WTC11 (cell line): Measurements from ENCODE around the gene NNT. TPM values are rescaled to one million over a fixed set of nuclear protein-coding genes. Genes with fewer than 3 reads are reported as not detected.

Source experiments
- ATAC-seq: fragments of 200-7000 bp; cut with Tn5 transposase; 2 replicates; pipeline ENCODE4 v1.10.0; 2021; ENCODE audit warnings: mild to moderate bottlenecking, moderate library complexity
- CTCF ChIA-PET: fragments of 300-600 bp; sonication (Branson Sonifier 250); formaldehyde crosslinking; loops from one replicate; lab custom pipeline; 2021; ENCODE audit warnings: antibody characterized with exemption; lab: Charles Lee
- POLR2A ChIA-PET: fragments of 350-600 bp; sonication (Branson Sonifier 250); formaldehyde crosslinking; loops from one replicate; lab custom pipeline; 2021; ENCODE audit warnings: antibody characterized with exemption; lab: Charles Lee
- DNase-seq: peaks from one replicate; pipeline ENCODE4 v3.0.0; 2021; ENCODE audit warnings: low spot score
- H3K27ac Mint-ChIP-seq: 2 replicates; pipeline ENCODE4 v1.8.0; 2021; ENCODE audit warnings: mixed read lengths
- H3K27me3 Mint-ChIP-seq: 2 replicates; pipeline ENCODE4 v1.8.0; 2021; ENCODE audit warnings: low read depth, mild to moderate bottlenecking, moderate library complexity, mixed read lengths
- H3K36me3 Mint-ChIP-seq: 2 replicates; pipeline ENCODE4 v1.8.0; 2021; ENCODE audit warnings: mixed read lengths
- H3K4me1 Mint-ChIP-seq: 2 replicates; pipeline ENCODE4 v1.8.0; 2022; ENCODE audit warnings: mixed read lengths
- H3K4me3 Mint-ChIP-seq: 2 replicates; pipeline ENCODE4 v1.8.0; 2021; ENCODE audit warnings: mild to moderate bottlenecking, moderate library complexity, mixed read lengths
- H3K9me3 Mint-ChIP-seq: 2 replicates; pipeline ENCODE4 v1.8.0; 2021; ENCODE audit warnings: mixed read lengths
- ARID4B ChIP-seq: sonication (generic); formaldehyde crosslinking; IDR thresholded peaks from 2 replicates; pipeline ENCODE4 v1.8.0; 2023; ENCODE audit warnings: missing genetic modification reagents, mild to moderate bottlenecking, borderline replicate concordance
- JUN ChIP-seq: sonication (generic); formaldehyde crosslinking; IDR thresholded peaks from 2 replicates; pipeline ENCODE4 v1.8.0; 2023; ENCODE audit warnings: mild to moderate bottlenecking, missing genetic modification reagents
- KAT7 ChIP-seq: sonication (generic); formaldehyde crosslinking; IDR thresholded peaks from 2 replicates; pipeline ENCODE4 v1.8.1; 2023; ENCODE audit warnings: missing genetic modification reagents, mild to moderate bottlenecking, borderline replicate concordance
- NR3C1 ChIP-seq: sonication (generic); formaldehyde crosslinking; conservative IDR thresholded peaks from 2 replicates; pipeline ENCODE4 v1.8.1; 2023; ENCODE audit warnings: low read depth, mild to moderate bottlenecking, missing genetic modification reagents
- OVOL2 ChIP-seq: fragments of 250-450 bp; sonication (Bioruptor Pico); IDR thresholded peaks from 2 replicates; pipeline ENCODE4 v1.9.0; 2021; ENCODE audit warnings: mild to moderate bottlenecking, borderline replicate concordance
- PRRX2 ChIP-seq: fragments of 250-450 bp; sonication (Bioruptor Pico); IDR thresholded peaks from 2 replicates; pipeline ENCODE4 v1.8.0; 2021; ENCODE audit warnings: mild to moderate bottlenecking
- ZNF232 ChIP-seq: sonication (generic); formaldehyde crosslinking; IDR thresholded peaks from 2 replicates; pipeline ENCODE4 v1.8.0; 2022; ENCODE audit warnings: mild to moderate bottlenecking, missing genetic modification reagents
- ZNF396 ChIP-seq: fragments of 250-450 bp; sonication (Bioruptor Pico); IDR thresholded peaks from 2 replicates; pipeline ENCODE4 v1.8.0; 2021; ENCODE audit warnings: mild to moderate bottlenecking, moderate library complexity, borderline replicate concordance
- ZNF416 ChIP-seq: fragments of 250-450 bp; sonication (Bioruptor Pico); IDR thresholded peaks from 2 replicates; pipeline ENCODE4 v1.9.0; 2021; ENCODE audit warnings: mild to moderate bottlenecking, inconsistent platforms
- ZNF532 ChIP-seq: fragments of 250-450 bp; sonication (Bioruptor Pico); IDR thresholded peaks from 2 replicates; pipeline ENCODE4 v1.9.0; 2021; ENCODE audit warnings: mild to moderate bottlenecking, borderline replicate concordance
- total RNA-seq: library from RNA; stranded (reverse); gene quantifications from 3 replicates; pipeline ENCODE4 v1.2.3, GENCODE V29; 2021
- TF ChIP-seq, protein P1 (sequence below): sonication (generic); formaldehyde crosslinking; IDR thresholded peaks from 2 replicates; pipeline ENCODE4 v1.8.0; 2022; ENCODE audit warnings: missing genetic modification reagents
- TF ChIP-seq, protein P2 (sequence below): sonication (generic); formaldehyde crosslinking; IDR thresholded peaks from 2 replicates; pipeline ENCODE4 v1.8.1; 2023; ENCODE audit warnings: mild to moderate bottlenecking, missing genetic modification reagents, borderline replicate concordance

NNT gene
- total RNA-seq, 1 experiment from 2014 or later = 37.6 TPM

DNA sequence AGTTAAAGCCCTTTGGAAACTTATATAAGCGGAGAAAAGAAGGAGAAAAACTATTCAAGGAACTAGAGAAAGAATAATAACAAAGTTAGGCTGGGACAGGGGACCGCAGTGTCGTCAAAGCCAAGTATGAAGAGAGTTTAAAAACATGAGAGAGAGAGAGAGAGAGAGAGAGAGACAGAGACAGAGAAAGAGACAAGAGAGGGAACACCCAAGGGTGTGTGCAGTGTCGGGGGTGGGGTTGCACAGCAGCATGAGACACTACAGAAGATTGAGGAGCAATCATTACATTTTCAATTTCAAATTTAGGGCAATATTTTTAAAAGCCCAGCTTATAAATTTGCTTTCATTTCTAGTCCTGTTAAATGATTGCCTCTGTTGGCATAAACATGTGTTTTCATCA lies 74.3 kb downstream of the NNT start:
- H3K9me3 Mint-ChIP-seq = peaks cover 6% of the 10 kb centered on the region
- peaks cover 16% of the 10 kb centered on the region for H3K36me3 Mint-ChIP-seq
- POLR2A ChIA-PET = no interaction called here
- no peaks in the 10 kb centered on the region for H3K27me3 Mint-ChIP-seq
- ATAC-seq = no peak
- no peaks in the 10 kb centered on the region for H3K4me1 Mint-ChIP-seq
- no peak overlapping the region for H3K27ac Mint-ChIP-seq
- DNase-seq = no peak
- H3K4me3 Mint-ChIP-seq = no peak overlapping the region
- CTCF ChIA-PET = no interaction called here
- TF ChIP-seq ARID4B (CRISPR knock-in tag) (no peak), KAT7 (no peak), ZNF232 (no peak), PRRX2 (no peak), ZNF532 (no peak), JUN (CRISPR knock-in tag) (no peak), NR3C1 (CRISPR knock-in tag) (no peak), ZNF416 (CRISPR knock-in tag) (no peak), ZNF396 (no peak), OVOL2 (CRISPR knock-in tag) (no peak)
- TF ChIP-seq, protein P1, sequence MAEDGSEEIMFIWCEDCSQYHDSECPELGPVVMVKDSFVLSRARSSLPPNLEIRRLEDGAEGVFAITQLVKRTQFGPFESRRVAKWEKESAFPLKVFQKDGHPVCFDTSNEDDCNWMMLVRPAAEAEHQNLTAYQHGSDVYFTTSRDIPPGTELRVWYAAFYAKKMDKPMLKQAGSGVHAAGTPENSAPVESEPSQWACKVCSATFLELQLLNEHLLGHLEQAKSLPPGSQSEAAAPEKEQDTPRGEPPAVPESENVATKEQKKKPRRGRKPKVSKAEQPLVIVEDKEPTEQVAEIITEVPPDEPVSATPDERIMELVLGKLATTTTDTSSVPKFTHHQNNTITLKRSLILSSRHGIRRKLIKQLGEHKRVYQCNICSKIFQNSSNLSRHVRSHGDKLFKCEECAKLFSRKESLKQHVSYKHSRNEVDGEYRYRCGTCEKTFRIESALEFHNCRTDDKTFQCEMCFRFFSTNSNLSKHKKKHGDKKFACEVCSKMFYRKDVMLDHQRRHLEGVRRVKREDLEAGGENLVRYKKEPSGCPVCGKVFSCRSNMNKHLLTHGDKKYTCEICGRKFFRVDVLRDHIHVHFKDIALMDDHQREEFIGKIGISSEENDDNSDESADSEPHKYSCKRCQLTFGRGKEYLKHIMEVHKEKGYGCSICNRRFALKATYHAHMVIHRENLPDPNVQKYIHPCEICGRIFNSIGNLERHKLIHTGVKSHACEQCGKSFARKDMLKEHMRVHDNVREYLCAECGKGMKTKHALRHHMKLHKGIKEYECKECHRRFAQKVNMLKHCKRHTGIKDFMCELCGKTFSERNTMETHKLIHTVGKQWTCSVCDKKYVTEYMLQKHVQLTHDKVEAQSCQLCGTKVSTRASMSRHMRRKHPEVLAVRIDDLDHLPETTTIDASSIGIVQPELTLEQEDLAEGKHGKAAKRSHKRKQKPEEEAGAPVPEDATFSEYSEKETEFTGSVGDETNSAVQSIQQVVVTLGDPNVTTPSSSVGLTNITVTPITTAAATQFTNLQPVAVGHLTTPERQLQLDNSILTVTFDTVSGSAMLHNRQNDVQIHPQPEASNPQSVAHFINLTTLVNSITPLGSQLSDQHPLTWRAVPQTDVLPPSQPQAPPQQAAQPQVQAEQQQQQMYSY (CRISPR knock-in tag) = no peak
- TF ChIP-seq, protein P2, sequence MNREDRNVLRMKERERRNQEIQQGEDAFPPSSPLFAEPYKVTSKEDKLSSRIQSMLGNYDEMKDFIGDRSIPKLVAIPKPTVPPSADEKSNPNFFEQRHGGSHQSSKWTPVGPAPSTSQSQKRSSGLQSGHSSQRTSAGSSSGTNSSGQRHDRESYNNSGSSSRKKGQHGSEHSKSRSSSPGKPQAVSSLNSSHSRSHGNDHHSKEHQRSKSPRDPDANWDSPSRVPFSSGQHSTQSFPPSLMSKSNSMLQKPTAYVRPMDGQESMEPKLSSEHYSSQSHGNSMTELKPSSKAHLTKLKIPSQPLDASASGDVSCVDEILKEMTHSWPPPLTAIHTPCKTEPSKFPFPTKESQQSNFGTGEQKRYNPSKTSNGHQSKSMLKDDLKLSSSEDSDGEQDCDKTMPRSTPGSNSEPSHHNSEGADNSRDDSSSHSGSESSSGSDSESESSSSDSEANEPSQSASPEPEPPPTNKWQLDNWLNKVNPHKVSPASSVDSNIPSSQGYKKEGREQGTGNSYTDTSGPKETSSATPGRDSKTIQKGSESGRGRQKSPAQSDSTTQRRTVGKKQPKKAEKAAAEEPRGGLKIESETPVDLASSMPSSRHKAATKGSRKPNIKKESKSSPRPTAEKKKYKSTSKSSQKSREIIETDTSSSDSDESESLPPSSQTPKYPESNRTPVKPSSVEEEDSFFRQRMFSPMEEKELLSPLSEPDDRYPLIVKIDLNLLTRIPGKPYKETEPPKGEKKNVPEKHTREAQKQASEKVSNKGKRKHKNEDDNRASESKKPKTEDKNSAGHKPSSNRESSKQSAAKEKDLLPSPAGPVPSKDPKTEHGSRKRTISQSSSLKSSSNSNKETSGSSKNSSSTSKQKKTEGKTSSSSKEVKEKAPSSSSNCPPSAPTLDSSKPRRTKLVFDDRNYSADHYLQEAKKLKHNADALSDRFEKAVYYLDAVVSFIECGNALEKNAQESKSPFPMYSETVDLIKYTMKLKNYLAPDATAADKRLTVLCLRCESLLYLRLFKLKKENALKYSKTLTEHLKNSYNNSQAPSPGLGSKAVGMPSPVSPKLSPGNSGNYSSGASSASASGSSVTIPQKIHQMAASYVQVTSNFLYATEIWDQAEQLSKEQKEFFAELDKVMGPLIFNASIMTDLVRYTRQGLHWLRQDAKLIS (CRISPR knock-in tag) = no peak
- TF ChIP-seq, all 79 proteins: peak for 0
